Loucy (cell line): Measurements from ENCODE around the gene SNX5.

Source experiments
- EZH2phosphoT487 ChIP-seq: fragments of 200-600 bp; IDR thresholded peaks from 2 replicates; pipeline ENCODE4 v1.6.1; 2018; ENCODE audit warnings: antibody characterized with exemption, mild to moderate bottlenecking, moderate library complexity, borderline replicate concordance
- TF ChIP-seq, protein P1 (sequence below): fragments of 200-600 bp; sonication (generic); conservative IDR thresholded peaks from 2 replicates; pipeline ENCODE4 v1.5.1; 2014; ENCODE audit warnings: mild to moderate bottlenecking, antibody characterized with exemption, low read length

DNA sequence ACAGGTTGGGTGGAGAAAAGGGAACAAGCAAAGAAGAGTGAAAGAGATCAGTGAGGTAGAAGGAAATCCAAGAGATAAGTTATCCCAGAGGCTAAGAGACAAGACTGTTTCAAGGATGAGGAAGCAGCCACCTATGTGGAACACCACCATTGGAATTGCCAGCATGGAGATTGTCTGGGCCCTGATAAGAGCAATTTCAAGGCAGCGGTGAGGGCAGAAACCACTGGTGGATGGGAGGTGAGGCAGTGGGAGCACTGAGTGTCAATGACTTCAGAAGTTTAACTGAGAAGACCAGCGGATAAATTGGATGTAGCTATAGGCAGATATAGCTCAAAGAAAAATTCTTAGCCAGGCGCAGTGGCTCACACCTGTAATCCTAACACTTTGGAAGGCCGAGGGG is 56.7 kb downstream of the SNX5 start:
- TF ChIP-seq, protein P1, sequence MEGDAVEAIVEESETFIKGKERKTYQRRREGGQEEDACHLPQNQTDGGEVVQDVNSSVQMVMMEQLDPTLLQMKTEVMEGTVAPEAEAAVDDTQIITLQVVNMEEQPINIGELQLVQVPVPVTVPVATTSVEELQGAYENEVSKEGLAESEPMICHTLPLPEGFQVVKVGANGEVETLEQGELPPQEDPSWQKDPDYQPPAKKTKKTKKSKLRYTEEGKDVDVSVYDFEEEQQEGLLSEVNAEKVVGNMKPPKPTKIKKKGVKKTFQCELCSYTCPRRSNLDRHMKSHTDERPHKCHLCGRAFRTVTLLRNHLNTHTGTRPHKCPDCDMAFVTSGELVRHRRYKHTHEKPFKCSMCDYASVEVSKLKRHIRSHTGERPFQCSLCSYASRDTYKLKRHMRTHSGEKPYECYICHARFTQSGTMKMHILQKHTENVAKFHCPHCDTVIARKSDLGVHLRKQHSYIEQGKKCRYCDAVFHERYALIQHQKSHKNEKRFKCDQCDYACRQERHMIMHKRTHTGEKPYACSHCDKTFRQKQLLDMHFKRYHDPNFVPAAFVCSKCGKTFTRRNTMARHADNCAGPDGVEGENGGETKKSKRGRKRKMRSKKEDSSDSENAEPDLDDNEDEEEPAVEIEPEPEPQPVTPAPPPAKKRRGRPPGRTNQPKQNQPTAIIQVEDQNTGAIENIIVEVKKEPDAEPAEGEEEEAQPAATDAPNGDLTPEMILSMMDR: no peak
- TF ChIP-seq EZH2phosphoT487: no peak
